GM18873 (cell line): Measurements from ENCODE around the gene ABLIM3.

Experiments
- ATAC-seq: cut with Tn5 transposase; IDR thresholded peaks from one replicate; pipeline ENCODE4 v1.9.1; 2021; ENCODE audit warnings: mild to moderate bottlenecking, moderate library complexity, moderate number of reproducible peaks; ENCODE audit not compliant: unreplicated experiment, low FRiP score

The ABLIM3 gene

DNA sequence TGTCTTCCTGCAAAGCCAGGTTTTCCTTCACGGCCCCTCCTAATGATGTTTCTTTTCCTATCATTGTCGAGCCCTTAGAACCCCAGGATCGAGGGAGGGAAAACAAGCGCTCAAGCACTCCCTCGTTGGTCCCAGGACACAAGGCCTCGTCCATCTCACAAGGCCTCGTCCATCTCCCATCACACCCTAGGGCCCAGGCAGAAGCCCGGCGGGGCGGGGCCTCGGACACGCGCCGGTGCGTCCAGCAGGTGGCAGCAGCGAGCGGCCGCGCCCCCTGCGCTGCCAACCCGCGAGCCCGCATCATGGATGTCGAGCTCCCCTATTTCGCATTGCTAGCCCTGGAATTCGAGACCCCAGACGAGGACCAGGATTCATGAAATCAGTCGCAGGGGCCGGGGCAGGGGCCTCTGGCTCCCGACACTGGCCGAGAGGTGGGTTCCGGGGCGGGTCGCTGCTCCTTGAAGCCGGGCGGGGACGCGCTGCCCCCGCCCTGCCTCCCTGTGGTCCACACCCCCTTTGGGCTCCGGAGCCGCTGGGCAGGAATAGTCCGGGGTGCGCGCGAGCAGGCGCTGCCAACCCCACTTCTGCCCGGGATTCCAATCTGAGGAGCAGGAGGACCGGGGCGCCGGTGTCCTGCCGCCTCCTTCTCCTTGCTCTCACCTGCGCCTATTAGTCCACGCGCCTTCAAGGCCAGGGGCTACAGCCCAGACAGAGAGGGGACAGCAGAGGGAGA is at the start of gene ABLIM3:
TSS of gene ABLIM3 (plus strand) at position 270 of the 733 bp plus-strand sequence. CDS start 603 bp downstream, outside the sequence.
- ATAC-seq = no peak

DNA sequence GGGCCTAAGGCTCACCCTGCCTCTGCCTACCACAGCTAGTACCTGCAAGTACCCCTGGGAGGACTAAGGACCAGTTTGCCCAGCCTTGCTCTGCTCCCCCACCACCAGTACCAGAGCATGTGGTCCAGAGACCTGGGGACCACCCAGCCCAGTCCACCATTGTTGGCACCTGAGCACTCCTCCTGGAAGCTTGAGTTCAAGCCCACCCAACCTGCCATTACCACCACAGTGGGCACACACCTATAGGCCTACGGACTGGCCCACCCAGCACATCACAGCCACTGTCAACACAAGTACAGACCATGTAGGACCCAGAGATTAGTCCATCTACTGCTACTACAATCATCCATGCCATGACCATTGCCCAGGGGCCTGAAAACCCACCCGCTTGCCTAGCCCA is 47.7 kb upstream of the ABLIM3 start:
- no peak for ATAC-seq

DNA sequence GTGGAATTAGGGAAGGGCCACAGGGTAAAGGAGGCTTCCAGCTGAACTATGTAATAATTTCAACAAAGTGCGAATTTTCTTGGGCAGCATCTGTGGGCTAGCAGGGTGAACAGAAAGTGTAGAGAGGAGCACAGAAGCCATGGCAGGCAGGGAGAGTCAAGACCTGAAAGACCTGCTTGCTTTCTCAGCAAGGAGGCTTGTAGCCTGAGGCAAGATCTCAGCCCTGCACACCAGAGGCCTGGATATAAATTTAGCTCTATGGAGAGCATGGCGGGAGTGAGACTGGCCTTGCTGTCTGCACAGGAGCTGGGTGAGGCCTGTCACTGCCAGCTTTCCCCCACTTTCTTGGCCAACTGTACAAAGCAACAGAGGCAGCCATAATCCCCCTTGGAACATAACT is 46.3 kb upstream of the ABLIM3 start:
- no peak for ATAC-seq

DNA sequence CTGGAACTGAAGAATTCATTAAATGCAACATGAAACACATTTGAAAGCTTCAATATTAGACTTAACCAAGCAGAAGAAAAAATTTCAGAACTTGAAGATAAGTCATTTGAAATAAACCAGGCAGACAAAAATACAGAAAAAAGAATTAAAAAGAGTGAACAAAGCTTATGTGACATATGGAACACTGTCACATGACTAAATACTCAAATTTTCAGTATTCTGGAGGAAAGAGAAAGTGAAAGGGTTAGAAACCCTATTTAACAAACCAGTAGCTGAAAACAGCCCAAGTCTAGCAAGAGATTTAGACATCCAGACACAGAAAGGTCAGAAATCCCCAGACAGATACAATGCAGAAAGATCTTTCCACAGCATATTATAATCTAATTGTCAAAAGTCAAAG is 41.4 kb upstream of the ABLIM3 start:
- ATAC-seq = no peak

DNA sequence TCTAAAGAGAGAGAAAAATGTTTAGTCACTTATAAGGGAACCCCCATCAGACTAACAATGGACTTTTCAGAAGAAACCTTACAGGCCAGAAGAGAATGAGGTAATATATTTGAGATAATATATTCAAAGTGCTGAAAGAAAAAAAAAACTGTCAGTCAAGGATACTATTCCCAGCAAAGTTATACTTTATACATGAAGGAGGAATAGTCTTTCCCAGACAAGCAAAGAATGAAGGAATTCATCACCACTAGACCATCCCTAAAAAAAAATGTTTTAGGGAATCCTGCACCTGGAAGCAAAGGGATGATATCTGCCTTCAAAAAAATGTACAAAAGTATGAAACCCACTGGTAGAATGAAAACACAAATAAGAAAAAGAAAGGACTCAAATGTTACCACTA is 41.0 kb upstream of the ABLIM3 start:
- no peak for ATAC-seq

DNA sequence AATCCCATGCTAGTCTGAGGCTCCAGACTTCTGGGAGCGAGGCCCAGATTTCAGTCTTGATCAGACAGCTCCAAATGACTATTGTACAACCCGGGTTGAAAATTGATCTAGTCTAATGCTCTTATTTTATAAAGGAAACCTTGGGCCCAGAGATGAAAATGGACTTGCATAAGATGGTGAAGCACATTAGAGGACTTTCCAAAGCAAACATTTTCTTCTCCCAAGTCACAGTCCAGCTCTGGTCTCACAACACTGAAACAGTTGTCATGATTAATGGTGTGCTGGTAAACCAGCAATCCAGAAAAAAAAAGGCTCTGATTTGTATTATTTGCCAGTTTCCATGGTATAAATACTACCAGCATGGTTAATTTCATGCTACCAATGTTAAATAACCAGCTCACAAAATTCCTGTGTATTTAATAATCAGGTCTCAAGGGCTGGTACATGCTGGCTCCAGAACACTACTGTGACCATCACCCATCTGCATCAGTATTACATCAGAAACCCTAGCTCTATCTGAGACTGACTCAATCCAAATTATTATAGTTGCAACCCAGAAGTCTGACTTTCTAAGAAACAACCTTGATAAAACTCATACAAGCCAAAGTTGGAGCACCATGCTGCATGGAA is 32.5 kb upstream of the ABLIM3 start:
- no peak for ATAC-seq

DNA sequence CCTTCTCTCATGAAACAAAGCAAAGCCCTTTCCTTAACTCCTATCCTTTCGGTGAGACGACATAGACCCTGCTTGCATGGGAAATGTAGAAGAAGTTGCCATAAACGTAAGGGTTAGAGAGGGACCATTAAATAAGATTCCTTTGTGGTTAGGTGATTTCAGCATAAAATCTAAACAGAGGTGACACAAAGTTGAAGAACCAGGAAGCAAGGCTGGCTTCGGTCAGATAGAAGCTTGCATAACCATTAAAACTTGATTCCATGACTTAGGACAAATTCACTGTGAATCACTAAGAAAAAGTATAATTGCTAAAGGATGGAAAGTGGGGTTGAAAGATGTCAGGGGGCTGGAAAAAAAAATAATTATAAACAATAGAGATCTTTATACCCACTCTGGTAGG is 30.9 kb upstream of the ABLIM3 start:
- no peak for ATAC-seq

DNA sequence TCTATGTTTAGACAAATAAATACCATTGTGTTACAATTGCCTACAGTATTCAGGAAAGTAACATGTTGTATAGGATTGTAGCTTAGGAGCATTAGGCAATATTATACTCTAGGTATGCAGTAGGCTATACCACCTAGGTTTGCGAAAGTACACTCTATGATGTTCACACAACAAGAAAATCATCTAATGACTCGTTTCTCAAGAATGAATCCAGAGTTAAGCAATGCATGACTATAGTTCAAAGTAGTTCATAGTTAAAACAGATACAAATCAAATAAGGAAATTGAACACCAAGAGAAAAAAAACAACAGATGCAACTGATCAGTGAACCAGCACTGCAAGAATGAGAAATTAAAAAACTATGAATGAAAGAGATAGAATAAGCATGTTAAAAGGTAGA is 27.6 kb upstream of the ABLIM3 start:
- ATAC-seq = no peak

DNA sequence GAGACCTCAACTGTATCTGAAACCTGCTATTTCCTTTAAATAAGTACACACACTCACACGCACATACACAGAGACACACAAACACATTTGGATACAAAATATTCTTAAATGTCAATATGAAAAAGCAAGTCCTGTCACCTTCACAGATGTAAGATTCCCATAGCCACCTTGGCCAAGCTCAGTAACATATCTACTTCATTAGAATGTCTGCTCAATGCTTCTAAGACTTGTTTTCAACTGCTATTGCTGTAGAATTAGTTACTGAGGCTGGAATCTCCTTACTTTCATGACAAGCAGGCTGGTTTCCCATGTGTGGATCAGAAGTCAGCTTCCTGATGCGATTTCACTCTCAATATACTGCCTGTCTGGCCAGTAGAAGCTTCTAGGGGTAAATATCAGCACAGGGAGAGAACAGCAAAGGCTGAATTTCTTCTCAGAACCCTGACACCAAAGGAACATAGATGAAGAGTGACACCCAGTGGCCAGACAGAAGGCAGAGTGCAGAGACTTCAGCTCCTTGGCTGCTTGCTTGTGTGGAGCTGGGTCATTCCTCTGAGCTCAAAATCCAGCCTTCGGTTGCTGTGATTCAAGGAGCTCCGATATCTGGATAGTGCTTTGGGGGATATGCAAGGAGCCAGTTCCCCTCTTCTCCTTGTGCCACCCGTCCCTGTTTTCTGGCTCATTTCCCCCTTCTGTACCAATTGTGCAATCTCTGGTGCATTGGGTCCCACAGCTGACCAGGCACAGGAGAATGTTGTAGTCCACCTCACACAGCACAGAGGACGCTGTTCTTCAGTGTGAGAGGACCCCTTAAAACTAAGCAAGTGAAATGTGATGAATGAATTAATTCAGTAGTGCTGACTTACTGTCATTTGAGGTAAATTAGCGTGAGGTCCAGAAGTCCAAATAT is 26.6 kb upstream of the ABLIM3 start:
- no peak for ATAC-seq

DNA sequence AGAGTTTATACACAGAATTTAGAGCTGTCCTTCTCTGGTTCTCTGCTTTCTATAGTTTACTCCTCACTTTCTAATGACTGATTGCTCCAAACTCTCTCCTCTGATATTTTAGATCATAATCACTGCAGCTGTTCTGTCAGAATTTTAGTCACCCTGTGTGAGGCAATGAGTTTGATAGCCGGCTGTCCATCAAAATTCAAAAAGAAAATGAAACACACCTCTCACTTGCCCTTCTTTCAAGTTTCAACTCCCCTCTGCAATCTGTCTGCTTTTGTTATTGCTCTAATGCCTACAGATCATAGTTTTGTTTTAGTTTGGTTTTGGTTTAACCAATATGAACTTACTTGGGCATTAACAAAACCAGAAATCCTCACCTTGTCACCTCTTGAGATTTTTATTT is 23.3 kb upstream of the ABLIM3 start:
- peak; percentile 64 for ATAC-seq

DNA sequence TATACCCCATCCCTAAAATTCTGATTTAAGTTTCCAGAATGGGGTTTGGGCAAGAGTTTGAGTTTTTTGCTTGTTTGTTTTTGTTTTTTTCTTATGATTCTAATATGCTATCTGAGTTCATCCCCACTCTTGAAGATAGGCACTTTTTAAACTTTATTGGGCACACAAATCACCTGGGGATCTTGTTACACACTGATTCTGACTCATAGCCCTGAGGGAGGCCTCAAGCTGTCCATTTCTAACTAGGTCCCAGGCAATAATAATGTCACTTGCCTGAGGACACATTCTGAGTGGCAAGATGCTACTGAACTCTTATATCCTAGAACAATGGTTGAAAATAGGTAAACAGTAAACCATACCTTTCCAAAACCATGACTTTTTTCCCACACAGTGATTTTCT is 22.8 kb upstream of the ABLIM3 start:
- no peak for ATAC-seq

DNA sequence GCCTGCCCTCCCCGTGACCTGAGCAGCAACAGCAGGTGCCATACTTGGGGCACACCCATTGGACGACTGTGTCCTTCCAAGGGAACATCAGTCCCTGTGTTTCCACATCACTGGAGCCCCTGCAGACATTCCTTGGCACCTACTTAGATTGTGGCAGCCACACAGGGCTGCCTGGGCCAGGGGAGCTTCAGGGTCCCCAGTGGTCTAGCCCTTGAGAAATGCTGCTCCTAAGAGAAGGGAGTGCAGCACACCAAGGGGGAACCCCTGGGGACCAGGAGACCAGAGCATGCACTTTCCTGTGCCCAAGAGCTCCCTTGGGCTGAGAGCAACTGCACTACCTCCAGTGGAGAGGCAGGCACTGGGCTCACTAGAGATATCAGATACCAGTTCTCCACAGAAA is 20.1 kb upstream of the ABLIM3 start:
- ATAC-seq = no peak

DNA sequence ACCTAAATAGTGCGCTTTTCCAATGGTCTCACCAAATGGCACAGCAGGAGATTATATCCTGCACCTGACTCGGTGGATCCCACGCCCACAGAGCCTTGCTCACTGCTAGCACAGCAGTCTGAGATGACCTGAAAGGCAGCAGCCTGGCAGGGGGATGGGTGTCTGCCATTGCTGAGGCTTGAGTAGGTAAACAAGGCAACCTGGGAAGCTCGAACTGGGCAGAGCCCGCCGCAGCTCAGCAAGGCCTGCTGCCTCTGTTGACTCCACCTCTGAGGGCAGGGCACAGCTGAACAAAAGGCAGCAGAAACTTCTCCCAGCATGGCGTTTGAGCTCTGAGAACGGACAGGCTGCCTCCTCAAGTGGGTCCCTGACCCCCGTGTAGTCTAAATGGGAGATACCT is 18.1 kb upstream of the ABLIM3 start:
- no peak for ATAC-seq

DNA sequence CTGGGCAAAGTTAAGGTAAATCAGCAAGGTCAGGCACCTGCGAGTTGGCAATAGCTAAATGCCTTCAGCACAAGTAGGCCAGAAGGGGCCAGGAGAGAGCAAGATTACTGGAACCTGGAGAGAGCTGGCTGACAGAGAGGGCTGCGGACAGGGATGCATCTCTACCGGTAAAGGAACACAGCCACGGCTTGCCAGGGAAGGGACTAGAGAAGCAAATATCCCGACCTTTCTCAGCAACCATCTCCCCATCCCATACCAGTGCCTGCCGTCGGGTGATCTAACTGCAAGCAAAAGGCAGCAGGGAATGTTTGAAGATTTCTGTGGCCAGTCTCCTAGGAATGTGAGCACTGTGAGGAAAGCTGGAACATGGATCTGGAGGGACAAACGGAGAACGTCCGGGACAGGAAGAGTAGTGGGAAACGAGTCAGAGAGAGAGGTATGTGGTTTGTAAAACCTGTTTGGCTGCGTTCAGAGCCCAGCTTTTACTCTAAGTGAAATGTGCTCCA is 15.9 kb upstream of the ABLIM3 start:
- ATAC-seq = no peak

DNA sequence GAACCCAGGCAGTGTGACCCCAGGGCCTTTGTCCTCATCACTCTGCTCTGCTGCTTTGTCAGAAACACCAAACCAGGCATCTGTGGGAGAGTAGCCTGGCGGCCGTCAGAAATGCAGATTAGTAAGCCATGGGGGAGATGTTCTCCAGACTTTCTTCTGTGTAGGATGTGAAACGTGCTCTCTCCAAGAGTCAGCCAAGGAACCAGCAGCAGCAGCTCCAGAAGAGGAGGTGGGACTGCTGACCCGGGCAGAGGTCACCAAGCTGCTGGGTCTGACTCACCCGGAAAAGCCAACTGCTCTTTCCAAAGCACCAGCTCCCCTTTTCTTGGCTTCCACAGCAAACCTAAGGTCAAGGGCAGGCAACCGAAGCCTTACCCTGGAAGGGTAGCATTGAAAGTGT is 14.4 kb upstream of the ABLIM3 start:
- ATAC-seq = no peak

DNA sequence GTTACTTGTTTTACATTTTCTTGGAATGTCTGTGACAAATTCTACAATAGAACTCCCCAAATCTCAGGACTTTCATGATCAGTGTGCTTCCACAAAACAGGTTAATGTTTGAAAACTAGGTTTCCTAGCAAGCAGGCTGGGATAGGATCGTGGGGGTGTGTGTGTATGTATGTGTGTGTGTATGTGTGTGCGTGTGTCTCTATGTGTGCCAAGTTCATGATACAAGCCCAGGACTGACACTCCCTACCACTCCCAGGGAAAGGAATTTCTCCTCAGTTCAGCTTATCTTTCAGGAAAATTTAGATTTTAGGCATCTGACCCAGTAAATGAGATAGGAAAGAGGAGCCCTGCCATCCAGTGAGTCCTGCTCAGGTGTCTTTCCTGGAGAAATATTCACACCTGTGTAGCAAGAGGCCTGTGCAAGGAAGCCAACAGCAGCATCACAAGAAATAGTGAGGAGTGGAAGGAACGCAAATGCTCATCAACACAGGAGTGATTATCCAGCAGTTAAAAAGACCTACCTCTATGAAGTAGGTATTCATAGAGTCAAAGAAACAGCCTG is 13.8 kb upstream of the ABLIM3 start:
- no peak for ATAC-seq

DNA sequence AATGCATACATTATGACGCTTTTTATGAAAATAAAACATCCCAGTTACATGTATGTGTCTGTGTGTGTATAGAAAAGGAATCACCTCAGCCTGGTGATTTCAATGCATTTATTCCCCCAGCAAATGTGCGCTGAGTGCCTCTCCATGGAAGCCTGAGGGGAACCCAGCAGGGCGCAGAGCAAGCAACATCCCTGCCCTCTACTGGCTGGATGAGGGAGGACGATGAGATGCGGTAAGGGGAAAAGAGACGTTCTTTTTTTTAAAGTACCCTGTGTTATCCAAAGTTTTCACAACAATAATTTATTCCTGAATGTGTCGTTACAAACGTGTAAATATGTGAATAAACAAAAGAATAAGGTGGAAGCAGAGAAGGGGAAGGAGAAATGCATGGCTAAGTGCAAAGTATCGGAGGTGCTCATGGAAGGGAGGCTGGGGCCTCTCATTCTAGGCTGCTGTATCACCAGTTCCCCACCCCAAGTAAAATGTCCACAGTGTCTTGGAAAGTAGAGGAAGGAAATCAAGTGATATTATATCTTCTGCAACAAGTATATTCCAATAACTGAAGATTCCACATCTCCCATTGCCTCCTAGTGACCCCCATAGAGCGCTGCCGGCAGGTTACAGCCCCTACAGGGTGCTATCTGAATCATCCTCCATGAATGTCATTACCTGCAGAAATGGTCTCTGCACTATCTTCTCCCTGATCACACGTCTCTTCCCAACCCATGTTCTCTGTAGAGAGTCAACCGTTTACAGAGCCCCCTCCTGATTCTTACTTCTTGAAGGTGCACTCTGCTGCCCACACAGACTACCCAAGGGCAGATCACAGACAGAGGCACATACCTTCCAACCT is 13.0 kb upstream of the ABLIM3 start:
- ATAC-seq = no peak

DNA sequence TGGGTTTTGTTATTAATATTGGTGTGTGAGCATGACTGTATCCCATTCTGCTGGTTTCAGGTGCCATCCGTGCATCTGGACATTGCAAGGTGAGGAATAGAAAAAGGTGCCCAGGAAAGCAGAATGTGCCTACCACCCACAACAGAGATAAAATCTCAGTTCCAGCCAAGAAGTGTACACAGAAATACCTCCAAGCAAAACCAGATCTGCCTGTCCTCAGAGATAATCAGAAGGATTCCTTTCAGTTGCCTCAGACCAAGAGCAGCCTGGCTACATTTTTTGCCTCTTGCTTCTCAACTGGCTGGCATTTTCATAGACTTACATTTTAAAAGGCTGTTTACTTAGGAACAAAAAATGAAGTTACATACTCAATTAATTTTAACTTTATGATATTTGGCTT is 12.1 kb upstream of the ABLIM3 start:
- ATAC-seq = no peak

DNA sequence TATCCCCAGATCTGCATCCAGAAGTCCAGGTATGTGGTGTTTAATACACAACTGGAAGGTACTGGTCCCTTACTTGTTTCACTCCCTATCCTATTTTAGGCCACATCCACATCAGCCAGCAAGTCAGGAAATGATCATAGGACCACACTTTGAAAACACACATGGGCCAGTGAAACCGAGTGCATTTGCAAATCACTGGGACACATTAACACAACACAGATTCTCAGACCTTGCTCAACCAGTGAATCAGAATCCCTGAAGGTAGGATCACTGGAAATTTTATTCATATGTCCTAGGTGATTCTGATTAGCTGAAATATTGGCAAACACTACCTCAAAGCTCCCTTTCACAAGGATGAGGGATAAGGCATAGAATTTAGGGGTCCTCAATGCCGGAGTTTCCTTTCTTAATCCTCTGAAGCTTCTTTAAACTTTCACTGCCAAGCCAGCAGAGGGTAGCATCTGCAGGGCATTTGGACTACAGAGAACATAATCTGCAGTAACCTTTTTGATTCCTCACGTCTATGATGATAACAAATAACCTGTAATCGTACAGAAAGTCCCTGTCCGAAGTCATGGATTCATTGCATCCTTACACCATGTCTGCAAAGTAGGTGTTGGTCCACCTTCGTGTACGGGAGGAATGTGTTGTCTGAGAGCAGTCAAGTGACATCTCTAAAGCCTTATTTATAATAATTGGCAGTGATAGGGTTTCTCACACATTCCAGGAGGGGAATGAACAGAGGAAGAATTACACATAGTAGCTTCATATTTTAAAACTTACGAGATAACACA is 11.0 kb upstream of the ABLIM3 start:
- no peak for ATAC-seq
